ENCODE data around the gene AIFM3.
A peak's percentile ranks its signal among the peaks of the same experiment; 100 is the strongest.
"Not testable (repeated sequence)": the region's sequence is repeated elsewhere in the genome, so short reads cannot be mapped to it uniquely, and the experiment has no call there.

Gene AIFM3

GRCh38 chr22:20966883-20967696, at the start of gene AIFM3:
Gene AIFM3, plus strand, starts transcription at chr22:20967255. Its CDS starts 690 bp downstream, at chr22:20967945.
- DNase-seq = peak in 6 of 10 donors; percentile 34 to 86 (median 74)
- intact Hi-C loops (cut with DNase I) = no loop called here

GRCh38 chr22:20918663-20919218, 48.3 kb upstream of the AIFM3 start:
- DNase-seq = no peak
- intact Hi-C loops (cut with DNase I) = loop anchor here (5.0 kb wide), 1 partner anchor 39 kb away; no protein-coding TSS in a partner anchor

GRCh38 chr22:20919718-20920117, 47.3 kb upstream of the AIFM3 start:
- intact Hi-C loops (cut with DNase I) = loop anchor here (5.0 kb wide), 1 partner anchor 38 kb away; no protein-coding TSS in a partner anchor

GRCh38 chr22:20920881-20921203, 46.2 kb upstream of the AIFM3 start:
- no peak for DNase-seq
- intact Hi-C loops (cut with DNase I) = no loop called here

More at GRCh38 chr22:20919718-20920117, 47.3 kb upstream of the AIFM3 start:
- DNase-seq = no peak

- intact Hi-C loops (cut with DNase I) = no loop called here
- DNase-seq = no peak
These were observed 44.8 kb upstream of the AIFM3 start for GRCh38 chr22:20922141-20922751.

- intact Hi-C loops (cut with DNase I) = no loop called here
- no peak for DNase-seq
These were observed 40.8 kb upstream of the AIFM3 start for GRCh38 chr22:20926243-20926642.

GRCh38 chr22:20927940-20928572, 39.0 kb upstream of the AIFM3 start:
- intact Hi-C loops (cut with DNase I) = no loop called here
- peak in 1 of 10 donors; percentile 5 for DNase-seq

GRCh38 chr22:20928573-20928967, 38.5 kb upstream of the AIFM3 start:
- intact Hi-C loops (cut with DNase I) = no loop called here
- peak in 1 of 10 donors; percentile 17 for DNase-seq

- intact Hi-C loops (cut with DNase I) = no loop called here
- no peak for DNase-seq
These were observed 37.1 kb upstream of the AIFM3 start for GRCh38 chr22:20930004-20930403.

GRCh38 chr22:20930435-20930834, 36.6 kb upstream of the AIFM3 start:
- peak in 1 of 10 donors; percentile 55 for DNase-seq
- intact Hi-C loops (cut with DNase I) = not testable (repeated sequence)

GRCh38 chr22:20931126-20931654, 35.9 kb upstream of the AIFM3 start:
- intact Hi-C loops (cut with DNase I) = no loop called here
- DNase-seq = peak in 1 of 10 donors; percentile 10

- peak in 1 of 10 donors; percentile 5 for DNase-seq
- intact Hi-C loops (cut with DNase I) = no loop called here
These were observed 33.1 kb upstream of the AIFM3 start for GRCh38 chr22:20933910-20934309.

- intact Hi-C loops (cut with DNase I) = not testable (repeated sequence)
- peak in 1 of 10 donors; percentile 22 for DNase-seq
These were observed 32.0 kb upstream of the AIFM3 start for GRCh38 chr22:20935049-20935448.

GRCh38 chr22:20935780-20936539, 31.1 kb upstream of the AIFM3 start:
- peak in 1 of 10 donors; percentile 25 for DNase-seq
- intact Hi-C loops (cut with DNase I) = not testable (repeated sequence)

- DNase-seq = peak in 1 of 10 donors; percentile 54
- intact Hi-C loops (cut with DNase I) = no loop called here
These were observed 29.8 kb upstream of the AIFM3 start for GRCh38 chr22:20937031-20937793.

- intact Hi-C loops (cut with DNase I) = no loop called here
These were observed 29.0 kb upstream of the AIFM3 start for GRCh38 chr22:20937794-20938671.

GRCh38 chr22:20939457-20940185, 27.4 kb upstream of the AIFM3 start:
- DNase-seq = peak in 1 of 10 donors; percentile 79
- intact Hi-C loops (cut with DNase I) = loop anchor here (10.0 kb wide), 1 partner anchor 55 kb away; no protein-coding TSS in a partner anchor

More at GRCh38 chr22:20937794-20938671, 29.0 kb upstream of the AIFM3 start:
- DNase-seq = peak in 1 of 10 donors; percentile 22

Data from posterior cingulate gyrus (tissue), 11 donors.